DMS53 treated with DMSO at 0.1 percent for 48 hours (cell line): ENCODE measurements around the gene VHLL.
"Not testable (repeated sequence)": the region's sequence is repeated elsewhere in the genome, so short reads cannot be mapped to it uniquely, and the experiment has no call there.

Experiments
- DNase-seq: peaks from one replicate; lab custom pipeline; 2025; ENCODE audit not compliant: unreplicated experiment; lab: John Stamatoyannopoulos, UW

VHLL gene

DNA sequence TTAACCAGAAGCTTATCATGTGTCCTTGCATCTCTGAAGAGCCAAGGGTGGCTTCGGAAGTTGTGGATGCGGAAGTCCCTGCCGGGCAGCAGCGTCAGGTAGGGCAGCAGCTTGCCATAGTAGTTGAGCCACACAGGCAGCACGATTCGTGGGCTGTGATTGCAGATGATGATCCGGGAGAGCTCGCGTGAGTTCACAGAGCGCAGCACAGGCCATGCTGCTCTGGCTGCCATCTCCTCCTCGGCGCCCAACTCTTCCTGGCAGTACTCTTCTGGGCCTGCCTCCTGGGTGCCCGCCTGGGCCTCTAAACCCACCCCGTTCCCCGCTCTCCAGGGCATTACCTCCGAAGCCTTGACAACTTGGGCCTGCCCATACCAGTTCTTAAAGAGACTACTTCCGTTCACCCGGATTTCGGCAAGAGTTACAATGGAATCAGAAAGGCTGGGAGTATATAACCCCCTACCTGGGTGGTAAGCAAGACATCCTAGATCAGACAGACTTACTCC, at the start of gene VHLL:
Gene VHLL, minus strand, starts transcription at position 456 of the 506 bp plus-strand sequence. Its CDS starts 118 bp downstream, at position 338.
- no peak for DNase-seq

- DNase-seq = no peak
Observed at GRCh38 chr1:156347331-156347730, 48.2 kb upstream of the VHLL start.

- no peak for DNase-seq
Observed at GRCh38 chr1:156346636-156347035, 47.5 kb upstream of the VHLL start.

GRCh38 chr1:156346035-156346434, 46.9 kb upstream of the VHLL start:
- not testable (repeated sequence) for DNase-seq

DNA sequence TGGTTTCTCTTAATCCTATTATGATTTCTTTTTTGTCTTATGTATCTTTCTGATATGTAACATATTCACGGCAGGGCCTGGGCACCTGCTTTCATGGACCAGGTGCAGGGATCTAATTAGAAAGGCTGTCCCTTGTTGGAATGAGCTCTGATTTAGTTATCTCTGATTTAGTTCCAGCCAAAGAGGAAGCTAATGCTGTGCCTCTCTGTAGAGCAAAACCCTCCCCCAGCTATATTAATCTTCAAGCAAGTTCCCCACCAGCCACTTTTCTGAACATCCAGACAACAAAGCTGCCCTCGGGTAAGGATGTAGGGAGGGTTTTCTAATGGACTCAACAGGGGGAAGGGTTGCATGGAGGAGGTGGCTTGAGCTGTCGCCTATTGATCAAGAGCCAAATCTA, 45.3 kb upstream of the VHLL start:
- no peak for DNase-seq

- no peak for DNase-seq
Observed at GRCh38 chr1:156342166-156342955, 43.3 kb upstream of the VHLL start.

- peak; percentile 98 for DNase-seq
Observed at GRCh38 chr1:156338180-156338976, 39.3 kb upstream of the VHLL start, which contains the start of the genes CCT3 and TSACC. Gene CCT3 (minus strand): TSS chr1:156338292. CDS start chr1:156338184, 108 bp downstream. Gene TSACC (plus strand): TSS chr1:156338526. CDS start chr1:156339758, 1,232 bp downstream.

- DNase-seq = no peak
Observed at GRCh38 chr1:156337888-156338179, 38.7 kb upstream of the VHLL start.

GRCh38 chr1:156337052-156337887, 38.2 kb upstream of the VHLL start:
- DNase-seq = no peak

GRCh38 chr1:156336242-156336641, 37.1 kb upstream of the VHLL start:
- no peak for DNase-seq

GRCh38 chr1:156323179-156323578, 24.1 kb upstream of the VHLL start:
- not testable (repeated sequence) for DNase-seq

DNA sequence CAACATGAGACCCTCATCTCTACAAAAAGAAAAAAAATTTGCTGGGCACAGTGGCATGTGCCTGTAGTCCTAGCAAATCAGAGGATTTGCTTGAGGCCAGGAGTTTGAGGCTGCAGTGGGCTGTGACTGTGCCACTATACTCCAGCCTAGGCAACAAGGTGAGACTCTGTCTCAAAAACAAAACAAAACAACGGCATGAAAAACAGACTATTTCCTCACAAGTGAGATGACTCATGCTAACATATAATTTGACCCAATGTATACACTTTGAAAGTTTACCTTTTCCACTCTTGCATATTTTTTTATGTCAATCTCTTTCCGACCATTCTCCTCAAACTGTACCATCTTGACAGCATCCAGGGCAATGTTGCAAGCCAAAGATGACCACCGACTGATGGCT, 21.5 kb upstream of the VHLL start:
- peak; percentile 20 for DNase-seq

- no peak for DNase-seq
Observed at GRCh38 chr1:156319664-156320063, 20.6 kb upstream of the VHLL start.

- no peak for DNase-seq
Observed at GRCh38 chr1:156316909-156317308, 17.8 kb upstream of the VHLL start.

GRCh38 chr1:156310962-156311361, 11.9 kb upstream of the VHLL start:
- no peak for DNase-seq

- no peak for DNase-seq
Observed at GRCh38 chr1:156308078-156308477, 9.0 kb upstream of the VHLL start.

GRCh38 chr1:156305215-156305614, 6.1 kb upstream of the VHLL start:
- no peak for DNase-seq

- DNase-seq = no peak
Observed at GRCh38 chr1:156303241-156303640, 4.1 kb upstream of the VHLL start.

DNA sequence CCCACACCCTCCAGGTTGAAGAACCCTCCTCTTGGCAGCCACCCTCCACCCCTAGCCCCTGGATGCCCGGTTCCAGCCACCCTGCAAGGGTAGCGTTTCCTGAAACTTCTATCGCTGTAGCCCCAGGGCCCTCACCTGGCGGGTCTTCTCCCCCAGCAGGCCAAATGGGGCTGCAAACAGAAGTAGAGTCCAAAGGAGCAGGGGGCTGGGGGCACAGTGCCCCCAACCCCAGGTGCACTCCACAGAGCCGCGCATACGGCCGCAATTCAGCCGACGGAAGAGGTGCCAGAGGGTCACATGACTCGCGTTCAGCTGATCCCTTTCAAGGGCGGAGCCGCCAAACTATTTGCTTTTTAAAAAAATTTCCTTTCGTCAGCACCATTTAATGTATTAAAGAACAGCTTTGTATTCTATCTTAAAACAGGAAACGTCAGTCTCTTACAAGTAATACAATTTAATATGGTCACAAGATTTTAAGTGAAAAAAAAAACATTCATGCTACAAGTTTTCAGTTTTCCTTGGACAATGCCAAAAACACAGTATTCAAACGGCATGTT, 3.6 kb downstream of the VHLL start, which contains the start of gene GLMP:
Gene GLMP, minus strand, starts transcription at position 289 of the 557 bp plus-strand sequence. Its CDS starts 34 bp downstream, at position 255.
- peak; percentile 50 for DNase-seq

DNA sequence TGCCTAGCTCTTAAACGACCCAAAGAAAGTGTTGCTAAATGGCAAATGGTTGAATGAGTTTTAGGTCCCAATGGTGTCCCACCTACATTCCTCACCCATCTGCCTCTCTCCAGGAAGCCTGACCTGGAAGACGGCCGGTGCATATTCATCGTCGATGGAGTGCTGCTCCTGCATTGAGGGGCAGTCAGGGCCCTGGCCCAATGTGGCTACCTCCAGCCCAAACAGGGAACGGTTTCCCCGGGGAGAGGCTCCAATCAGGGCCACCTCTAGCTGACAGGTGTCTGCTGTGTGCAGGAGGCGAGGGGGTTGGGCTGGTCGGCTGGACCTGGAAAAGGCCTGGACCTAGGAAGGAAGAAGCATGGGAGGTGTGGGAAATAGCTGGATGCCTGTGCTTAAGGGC, 5.2 kb downstream of the VHLL start:
- no peak for DNase-seq

GRCh38 chr1:156293098-156293434, 6.0 kb downstream of the VHLL start:
- DNase-seq = no peak
